GM19351 (cell line): Measurements from ENCODE around the gene WNT6.

Experiments used
- ATAC-seq: cut with Tn5 transposase; IDR thresholded peaks from one replicate; pipeline ENCODE4 v1.9.1; 2021; ENCODE audit warnings: mild to moderate bottlenecking, moderate library complexity; ENCODE audit not compliant: unreplicated experiment

Gene WNT6

DNA sequence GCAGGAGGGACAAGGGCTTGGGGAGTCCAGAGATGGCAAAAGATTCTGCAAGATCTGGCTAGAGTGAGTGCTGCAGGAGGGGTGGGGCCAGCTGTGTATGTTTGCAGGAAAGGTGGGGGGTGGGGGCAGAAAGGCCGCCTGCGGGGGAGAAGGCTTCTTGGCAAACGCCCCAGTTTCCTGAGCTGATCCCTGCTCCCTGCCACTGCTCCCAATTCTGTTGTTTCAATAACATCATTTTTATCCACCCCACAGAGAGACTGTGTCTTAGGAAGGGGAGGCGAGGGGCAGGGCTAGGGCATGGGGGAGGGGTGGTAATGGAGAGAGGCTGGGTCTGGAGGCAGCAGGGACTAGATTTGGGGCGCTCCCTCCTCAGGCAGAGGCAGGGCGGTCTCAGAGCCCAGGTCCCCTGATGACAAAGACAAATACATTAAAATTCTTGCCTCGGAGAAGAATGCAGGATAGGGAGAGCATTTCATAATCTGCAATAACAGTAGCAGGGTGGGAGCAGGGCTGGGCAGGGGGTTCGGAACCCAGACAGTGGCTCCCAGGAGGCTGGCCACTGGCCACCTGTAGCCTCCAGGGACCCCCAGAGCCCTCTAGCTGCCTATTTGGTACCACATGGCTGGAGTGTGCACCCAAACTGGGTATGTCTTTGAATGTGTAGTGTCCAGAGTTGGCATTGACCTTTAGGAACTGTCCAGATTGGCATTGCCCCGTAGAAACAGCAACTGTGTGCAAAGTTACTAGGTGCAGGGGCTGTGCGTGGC lies 2.1 kb upstream of the WNT6 start:
- ATAC-seq, result no peak

DNA sequence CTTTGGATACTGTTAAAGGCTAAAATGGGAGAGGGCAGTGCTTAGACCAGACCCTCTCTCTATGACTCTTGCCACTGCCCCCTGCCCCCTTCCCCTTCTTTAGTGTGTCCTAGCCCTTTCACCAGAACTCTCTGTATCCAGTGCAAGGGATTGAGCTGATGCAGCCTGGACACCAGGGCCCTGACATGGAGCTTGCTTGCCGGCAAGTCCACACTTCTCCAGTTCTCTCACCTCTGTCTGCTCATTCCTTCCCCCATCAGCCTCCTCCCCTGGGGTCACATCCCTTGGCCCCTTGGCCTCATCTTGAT lies 1.5 kb upstream of the WNT6 start:
- no peak for ATAC-seq

DNA sequence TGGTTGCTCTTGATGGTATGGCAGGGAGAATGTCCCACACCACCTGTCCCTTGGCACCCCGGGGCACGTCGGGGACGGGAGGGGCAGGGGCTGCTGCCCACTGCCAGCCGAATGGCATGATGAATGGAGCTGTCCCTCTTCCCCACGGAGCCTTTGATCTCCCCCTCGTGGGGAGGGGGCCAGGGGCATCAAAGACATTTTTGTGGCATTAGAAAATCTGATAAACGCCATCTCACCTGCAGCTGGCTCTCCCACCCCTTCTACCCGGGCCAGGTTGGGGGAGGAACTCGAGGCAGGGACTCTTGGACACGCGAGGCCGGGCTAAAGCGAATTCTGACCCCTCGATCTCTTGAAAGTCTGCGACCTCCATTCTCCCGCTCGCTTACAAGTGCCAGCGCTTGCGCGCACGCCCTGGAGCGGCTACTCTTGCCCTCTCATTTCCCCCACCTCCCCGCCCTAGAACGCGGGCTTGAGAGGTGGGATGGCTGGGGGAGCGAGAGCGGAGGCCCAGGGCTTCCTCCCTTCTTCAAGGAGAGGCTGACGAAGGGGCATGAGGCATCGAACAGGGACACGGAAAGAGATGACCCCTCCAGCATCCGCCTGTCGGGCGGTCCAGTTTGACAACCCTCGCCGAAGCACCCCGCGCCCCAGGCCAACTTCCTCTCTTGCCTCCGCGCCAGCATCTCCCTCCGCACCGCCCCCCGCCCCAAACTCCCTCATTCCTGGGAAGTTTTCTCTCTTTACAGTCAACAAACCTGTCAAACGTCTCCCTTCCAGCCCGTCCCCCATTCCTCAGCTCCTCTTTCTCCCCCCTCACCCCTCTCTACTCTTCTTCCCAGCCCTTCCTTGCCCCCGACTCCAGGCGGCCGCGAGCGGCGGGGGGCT lies 692 bp upstream of the WNT6 start:
- ATAC-seq, result no peak

DNA sequence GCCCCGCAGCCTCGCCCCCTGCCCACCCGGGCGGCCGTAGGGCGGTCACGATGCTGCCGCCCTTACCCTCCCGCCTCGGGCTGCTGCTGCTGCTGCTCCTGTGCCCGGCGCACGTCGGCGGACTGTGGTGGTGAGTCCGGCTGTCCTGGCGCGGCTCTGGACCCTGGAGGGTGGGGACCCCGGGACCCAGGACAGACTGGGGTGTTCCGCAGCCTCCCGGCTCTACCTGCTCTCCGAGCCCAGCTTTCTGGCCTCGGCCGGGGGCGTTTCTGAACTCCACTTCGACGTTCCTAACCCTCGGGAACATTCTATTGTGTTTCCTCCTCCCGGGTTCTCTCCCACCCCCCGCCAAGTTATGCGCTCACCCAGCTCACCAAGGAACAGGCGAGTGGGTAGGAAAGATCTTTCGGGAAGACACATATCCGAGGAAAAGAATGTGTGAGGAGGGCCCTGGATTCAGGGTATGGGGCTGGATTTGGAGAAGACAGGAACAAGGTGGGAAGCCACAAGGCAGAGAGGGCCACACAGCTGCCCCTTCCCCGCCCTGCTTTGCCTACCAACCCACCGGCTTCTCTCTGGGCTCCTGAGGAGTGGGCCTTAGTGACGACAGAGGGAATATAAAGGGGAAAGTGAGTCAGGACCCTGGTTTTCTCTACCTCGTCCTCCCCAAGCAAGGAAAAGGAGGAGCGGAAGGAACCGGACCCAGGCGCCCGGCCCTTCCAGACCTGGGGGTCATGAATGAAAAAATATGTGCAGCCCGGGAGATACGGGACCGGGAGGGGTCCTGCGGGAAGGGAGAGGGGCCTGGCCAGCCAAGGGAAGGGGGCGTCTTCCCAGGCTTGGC lies 605 bp downstream of the WNT6 start:
- ATAC-seq, result no peak

DNA sequence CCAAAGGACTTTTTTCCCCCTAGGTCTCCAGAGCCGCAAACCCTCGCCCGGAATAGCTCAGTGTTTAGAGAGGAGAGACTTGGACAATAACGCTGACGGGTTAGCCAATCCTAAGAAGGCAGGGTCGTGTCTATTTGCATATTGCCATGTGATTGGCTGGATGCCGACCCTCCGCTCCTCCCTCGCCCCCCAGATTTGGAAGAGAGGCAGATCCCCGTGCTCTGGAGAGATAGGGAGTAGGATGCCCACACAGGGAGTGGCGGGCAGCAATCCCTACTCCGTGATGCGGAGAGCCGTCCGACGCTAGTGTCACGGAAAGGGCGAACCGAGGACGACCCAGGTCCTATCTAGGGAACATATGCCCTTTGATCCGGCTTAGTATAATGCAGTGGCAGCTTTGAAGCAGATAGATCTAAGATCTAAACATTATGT lies 1.4 kb downstream of the WNT6 start:
- ATAC-seq, result no peak

DNA sequence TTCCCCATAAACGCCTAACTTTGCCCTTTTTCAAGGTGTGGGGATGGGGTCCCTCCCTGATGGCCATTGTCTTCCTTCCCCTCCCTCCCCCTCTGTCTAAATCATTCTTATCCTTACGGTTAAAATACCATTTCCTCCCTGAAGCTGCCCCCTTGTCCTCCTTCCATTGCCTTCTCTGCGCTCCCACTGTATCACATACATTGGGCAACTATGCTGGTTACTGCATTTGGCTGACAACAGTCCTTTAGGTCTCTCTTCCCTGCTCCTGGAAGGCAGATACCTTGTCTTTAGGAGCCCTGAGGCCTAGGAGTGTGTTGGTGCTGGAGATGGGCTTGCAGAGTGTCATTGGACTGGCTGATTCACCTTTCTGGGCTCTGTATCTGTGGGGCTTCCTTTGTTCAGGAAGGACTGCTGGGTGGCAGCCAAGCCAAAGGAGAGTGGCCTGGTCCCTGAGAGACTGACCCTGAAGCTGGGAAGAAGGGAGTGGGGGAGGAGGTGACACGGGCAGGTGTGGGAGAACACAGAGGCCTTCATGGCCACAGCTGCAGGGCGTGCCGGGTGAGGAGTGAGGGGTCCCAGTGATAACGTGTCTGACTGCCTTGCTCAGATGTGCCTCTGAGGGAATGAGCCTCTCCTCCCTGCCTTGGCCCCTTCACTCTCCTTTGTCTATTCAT lies 2.2 kb downstream of the WNT6 start:
- no peak for ATAC-seq

DNA sequence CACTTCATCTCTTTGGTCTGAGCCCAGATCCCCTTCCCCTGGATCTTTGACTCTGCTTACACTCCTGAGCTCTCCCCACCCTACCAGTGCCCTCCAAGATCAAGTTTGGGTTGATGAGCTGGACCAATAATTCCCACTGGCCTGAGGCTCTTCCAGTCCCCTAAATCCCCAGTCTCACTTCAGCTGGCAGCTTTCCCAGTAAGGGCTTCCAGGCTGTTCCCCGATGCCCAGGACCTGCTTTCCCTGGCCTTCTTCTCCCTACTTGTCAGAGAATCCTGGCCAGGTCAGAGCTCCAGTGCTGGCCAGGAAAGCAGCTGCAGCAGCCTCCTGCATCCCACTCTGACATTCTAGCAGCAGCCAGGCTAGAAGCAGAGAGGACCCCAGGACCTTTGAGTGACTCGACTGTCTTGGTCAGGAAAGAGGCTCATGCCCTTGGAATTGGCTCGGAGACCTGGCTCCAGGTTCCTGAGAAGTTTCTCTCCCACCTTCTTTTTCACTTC lies 3.5 kb downstream of the WNT6 start:
- ATAC-seq, result no peak

DNA sequence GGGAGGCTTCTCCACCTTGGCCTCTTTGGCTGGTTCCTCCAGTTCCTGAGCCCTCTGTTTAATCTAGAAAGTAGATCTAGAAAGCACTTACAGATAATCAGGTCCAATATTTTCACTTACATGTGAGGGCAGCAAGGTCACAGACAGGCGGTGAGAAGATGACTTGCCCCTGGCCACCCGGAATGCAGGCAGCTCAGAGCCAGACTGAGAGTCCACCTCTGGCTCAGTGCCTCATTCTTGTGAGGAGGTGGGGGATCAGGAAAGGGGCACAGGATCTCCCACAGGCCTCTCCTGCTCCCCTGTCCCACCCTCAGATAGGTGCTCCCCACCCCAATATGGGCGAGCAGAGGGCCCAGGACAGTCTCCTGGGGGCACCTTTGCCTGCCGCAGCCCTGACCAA lies 5.8 kb downstream of the WNT6 start:
- ATAC-seq, result no peak

DNA sequence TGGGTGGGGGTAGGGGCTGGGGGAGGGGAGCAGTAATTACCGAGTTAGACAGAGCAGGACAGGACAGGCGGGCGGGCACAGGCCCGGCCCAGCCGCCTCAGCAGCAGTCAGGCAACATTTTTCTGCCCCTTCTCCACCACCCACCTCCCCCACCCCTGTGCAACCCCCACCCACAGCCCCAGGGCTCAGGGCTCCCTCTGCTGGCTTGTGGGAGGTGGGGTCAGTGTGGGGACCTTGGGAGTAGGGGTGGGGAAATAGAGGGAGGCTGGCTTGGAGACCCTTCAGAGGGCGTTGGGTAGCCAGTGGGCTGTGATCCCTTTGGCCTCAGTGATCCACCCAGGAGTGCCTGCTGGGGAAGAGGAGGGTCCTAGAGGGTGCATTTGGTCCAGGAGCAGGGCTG lies 6.4 kb downstream of the WNT6 start:
- ATAC-seq, result no peak

DNA sequence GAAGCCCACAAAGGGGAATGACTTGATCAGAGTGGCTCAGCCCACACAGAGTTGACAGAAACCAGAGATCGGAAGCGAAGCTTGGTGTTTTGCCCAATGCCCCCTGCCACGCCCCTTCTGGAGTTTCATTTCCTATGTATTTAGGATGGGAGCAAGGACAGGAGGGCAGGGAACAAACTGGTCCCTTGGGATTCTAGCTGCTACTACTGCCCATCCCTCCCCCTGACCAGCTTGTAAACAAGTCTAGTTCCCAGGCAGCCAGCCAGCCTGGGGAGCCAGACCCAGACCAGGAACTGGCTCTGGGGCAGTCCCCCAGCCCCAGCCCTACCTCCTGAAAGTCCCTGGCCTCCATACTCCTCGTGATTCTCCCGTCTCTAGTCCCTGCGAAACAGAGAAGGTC lies 8.3 kb downstream of the WNT6 start:
- no peak for ATAC-seq

DNA sequence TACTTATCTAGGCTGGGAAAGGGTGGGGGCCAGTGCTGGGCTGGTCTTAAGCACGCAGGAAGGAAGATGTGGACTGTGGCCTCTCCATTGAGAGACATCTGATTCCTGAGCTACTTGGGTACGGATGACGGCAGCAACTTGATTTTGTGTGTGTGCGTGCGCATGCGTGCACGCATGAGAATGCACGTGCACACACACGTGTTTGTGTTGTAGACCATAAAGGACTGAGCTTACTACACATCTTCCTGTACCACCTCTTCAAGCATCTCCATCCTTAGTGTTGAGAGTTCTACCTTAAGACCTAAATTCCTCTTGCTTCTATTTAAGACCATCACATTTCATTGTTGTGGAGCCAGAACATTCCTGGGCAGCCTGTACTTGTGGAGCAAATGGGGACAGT lies 9.5 kb downstream of the WNT6 start:
- ATAC-seq, result no peak

DNA sequence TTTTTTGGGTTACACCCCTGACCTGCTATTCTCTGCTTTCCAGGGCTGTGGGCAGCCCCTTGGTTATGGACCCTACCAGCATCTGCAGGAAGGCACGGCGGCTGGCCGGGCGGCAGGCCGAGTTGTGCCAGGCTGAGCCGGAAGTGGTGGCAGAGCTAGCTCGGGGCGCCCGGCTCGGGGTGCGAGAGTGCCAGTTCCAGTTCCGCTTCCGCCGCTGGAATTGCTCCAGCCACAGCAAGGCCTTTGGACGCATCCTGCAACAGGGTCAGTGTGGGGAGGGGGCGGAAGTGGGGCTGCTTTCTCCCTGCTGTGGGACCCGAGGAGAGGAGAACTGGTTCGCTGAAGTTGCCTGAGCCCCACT lies 11.4 kb downstream of the WNT6 start:
- ATAC-seq, result no peak

DNA sequence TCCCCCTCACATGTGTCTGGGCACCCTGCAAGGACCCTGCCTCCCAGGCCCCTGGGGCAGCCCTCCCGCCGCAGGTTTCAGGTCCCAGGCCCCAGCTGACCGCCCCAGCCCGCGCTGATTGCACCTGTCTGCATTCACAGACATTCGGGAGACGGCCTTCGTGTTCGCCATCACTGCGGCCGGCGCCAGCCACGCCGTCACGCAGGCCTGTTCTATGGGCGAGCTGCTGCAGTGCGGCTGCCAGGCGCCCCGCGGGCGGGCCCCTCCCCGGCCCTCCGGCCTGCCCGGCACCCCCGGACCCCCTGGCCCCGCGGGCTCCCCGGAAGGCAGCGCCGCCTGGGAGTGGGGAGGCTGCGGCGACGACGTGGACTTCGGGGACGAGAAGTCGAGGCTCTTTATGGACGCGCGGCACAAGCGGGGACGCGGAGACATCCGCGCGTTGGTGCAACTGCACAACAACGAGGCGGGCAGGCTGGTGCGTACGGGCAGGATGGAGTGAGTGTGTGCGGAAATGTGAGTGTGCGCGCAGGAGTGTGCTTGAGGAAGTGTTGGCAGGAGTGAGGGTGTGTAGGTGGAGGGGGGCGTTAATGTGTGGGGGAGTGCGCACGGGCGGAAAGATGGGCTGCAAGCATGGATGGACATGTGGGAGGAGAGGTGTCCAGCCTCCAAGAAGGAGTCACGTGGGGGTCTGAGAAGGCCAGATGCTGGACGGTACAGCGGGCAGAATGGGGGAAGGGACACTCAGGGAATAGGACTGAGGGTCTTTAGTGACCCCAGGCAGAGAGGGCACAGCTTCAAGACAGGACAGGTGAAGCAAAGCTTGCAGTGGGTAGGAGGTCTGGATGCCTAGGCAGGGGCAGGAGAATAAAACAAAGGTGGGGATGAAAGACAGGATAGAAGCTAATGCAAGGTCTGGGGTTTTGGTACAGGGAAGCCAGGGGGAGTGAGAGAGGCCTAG lies 12.0 kb downstream of the WNT6 start:
- no peak for ATAC-seq

DNA sequence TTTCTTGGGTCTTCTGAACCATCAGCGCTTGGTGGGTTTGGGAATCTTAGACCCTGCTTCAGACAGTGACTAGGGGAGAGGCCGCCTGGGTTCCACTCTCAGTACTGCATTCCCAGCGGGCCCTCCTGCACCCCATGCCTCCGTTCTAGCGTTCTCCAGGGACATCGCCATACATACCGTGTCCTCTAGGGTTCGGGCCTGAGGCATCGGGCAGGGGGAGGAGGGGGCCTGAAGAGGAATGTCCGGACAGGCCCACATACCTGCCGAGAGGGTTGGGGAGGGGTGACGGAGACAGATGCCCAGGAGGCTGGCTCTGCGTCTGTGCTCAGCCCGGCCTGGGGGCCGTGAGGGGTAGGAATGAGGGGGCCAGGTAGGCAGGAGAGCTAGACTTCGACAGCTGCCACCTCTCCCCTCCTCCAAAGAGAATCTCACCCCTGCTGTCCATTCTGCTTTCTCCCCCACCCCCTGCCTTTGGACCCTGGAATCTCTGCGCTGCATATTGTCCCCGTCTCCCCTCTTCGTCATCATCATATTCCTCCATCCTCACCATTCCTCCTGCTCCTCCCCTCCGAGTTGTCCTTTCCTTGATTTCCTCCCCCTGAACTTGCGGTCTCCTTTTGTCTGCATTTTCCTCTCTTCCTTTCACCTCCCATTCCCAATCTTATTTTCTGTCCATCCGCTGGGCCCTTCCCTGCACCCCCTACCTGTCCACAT lies 13.2 kb downstream of the WNT6 start:
- no peak for ATAC-seq

DNA sequence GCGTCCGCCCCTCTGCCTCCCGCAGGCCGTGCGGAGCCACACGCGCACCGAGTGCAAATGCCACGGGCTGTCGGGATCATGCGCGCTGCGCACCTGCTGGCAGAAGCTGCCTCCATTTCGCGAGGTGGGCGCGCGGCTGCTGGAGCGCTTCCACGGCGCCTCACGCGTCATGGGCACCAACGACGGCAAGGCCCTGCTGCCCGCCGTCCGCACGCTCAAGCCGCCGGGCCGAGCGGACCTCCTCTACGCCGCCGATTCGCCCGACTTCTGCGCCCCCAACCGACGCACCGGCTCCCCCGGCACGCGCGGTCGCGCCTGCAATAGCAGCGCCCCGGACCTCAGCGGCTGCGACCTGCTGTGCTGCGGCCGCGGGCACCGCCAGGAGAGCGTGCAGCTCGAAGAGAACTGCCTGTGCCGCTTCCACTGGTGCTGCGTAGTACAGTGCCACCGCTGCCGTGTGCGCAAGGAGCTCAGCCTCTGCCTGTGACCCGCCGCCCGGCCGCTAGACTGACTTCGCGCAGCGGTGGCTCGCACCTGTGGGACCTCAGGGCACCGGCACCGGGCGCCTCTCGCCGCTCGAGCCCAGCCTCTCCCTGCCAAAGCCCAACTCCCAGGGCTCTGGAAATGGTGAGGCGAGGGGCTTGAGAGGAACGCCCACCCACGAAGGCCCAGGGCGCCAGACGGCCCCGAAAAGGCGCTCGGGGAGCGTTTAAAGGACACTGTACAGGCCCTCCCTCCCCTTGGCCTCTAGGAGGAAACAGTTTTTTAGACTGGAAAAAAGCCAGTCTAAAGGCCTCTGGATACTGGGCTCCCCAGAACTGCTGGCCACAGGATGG lies 14.0 kb downstream of the WNT6 start:
- ATAC-seq, result no peak

DNA sequence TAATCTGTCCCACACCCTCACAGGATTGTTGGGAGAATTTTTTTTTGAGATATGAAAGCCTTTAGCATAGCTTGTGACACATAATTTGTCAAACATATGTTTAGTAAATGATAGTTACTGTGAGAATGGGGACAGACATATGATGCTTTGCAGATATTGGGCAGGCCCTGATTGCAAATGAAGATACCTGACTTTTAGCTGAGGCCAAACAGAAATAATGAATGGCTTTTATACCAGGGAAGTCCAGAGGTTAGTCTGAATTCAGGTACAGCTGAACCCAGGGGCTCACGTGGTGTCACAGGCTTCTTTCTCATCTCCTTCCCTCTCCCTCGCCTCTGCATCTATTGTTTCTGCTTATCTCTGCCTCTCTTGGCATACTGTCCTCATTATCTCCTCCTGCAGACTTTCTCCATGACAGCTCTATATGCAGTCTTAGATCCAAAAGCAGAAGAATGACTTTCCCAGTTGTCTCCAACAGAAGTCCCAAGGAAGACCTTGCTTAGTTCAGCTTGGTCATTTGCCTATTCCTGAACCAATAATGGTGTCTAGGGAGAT lies 16.2 kb downstream of the WNT6 start:
- ATAC-seq, result no peak

DNA sequence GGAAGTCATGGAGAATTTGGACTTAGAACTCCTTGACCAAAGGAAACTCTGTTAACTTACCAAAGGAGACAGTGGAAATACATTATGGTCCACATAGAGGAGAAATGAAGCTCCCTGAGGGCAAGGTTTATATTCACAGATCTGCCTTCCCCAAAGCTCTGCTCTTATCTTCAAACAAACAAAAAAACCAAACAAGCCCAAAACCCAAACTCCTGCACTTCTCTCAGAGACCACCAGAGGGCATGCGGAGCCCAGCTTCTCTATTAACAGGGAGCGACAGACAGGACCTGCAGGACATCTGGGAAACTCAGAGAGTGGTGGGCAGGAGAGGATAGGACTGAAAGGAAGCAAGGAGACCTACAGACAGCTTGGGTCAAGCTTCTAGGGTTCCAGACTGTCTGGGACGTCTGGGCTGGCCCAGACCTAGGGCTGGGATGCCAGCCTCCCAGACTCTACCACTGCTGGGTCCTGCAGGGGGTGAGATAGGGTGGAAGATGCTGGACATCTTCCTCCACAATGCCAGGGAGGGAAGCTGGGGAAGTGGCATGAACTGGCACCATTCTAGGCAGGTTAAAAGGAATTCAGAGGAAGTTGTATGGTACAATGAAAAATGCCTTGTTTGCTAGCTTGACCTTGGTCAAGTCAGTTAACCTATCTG lies 17.1 kb downstream of the WNT6 start:
- no peak for ATAC-seq
